H9 (cell line): Measurements from ENCODE around the gene CLMN. TPM values are rescaled to one million over a fixed set of nuclear protein-coding genes. Genes with fewer than 3 reads are reported as not detected.

ENCODE experiments used
- DNase-seq: peaks from one replicate; pipeline ENCODE4 v3.0.0-alpha.2; 2017
- H2AFZ ChIP-seq: one replicate; pipeline ENCODE4 v1.6.1; 2013; ENCODE audit warnings: mild to moderate bottlenecking, low read length, control low read depth, moderate library complexity
- H2AK5ac ChIP-seq: 2 replicates; pipeline ENCODE4 v1.6.1; 2013; ENCODE audit warnings: low read length, control low read depth, mixed read lengths; ENCODE audit not compliant: insufficient read length
- H2BK120ac ChIP-seq: one replicate; pipeline ENCODE4 v1.6.1; 2013; ENCODE audit warnings: low read depth, mild to moderate bottlenecking, low read length, control low read depth, inconsistent platforms; ENCODE audit not compliant: poor library complexity, severe bottlenecking
- H2BK12ac ChIP-seq: 2 replicates; pipeline ENCODE4 v1.6.1; 2013; ENCODE audit warnings: low read length, control low read depth, mixed read lengths, low read depth; ENCODE audit not compliant: insufficient read length
- H2BK15ac ChIP-seq: 2 replicates; pipeline ENCODE4 v1.6.1; 2013; ENCODE audit warnings: low read depth, low read length, control low read depth
- H2BK20ac ChIP-seq: one replicate; pipeline ENCODE4 v1.6.1; 2013; ENCODE audit warnings: low read depth, mild to moderate bottlenecking, low read length, control low read depth, inconsistent platforms; ENCODE audit not compliant: poor library complexity, severe bottlenecking
- H2BK5ac ChIP-seq: 2 replicates; pipeline ENCODE4 v1.6.1; 2013; ENCODE audit warnings: low read length, control low read depth, mixed read lengths; ENCODE audit not compliant: insufficient read length
- H3K14ac ChIP-seq: 2 replicates; pipeline ENCODE4 v1.6.1; 2013; ENCODE audit warnings: low read length, control low read depth; ENCODE audit not compliant: insufficient read depth
- H3K18ac ChIP-seq: 2 replicates; pipeline ENCODE4 v1.6.1; 2013; ENCODE audit warnings: low read depth, mild to moderate bottlenecking, mixed read lengths, low read length, control low read depth; ENCODE audit not compliant: insufficient read length
- H3K23ac ChIP-seq: 2 replicates; pipeline ENCODE4 v1.6.1; 2013; ENCODE audit warnings: low read length, control low read depth, mixed read lengths, low read depth; ENCODE audit not compliant: insufficient read length
- H3K23me2 ChIP-seq: 2 replicates; pipeline ENCODE4 v1.6.1; 2013; ENCODE audit warnings: low read depth, mild to moderate bottlenecking, mixed read lengths, low read length, control low read depth; ENCODE audit not compliant: insufficient read length, poor library complexity, severe bottlenecking
- H3K27ac ChIP-seq: 2 replicates; pipeline ENCODE4 v1.5.1; 2013; ENCODE audit warnings: low read length, control low read depth, mixed read lengths, low read depth; ENCODE audit not compliant: insufficient read length
- H3K27me3 ChIP-seq: 2 replicates; pipeline ENCODE4 v1.6.1; 2013; ENCODE audit warnings: low read length, control low read depth, inconsistent platforms; ENCODE audit not compliant: insufficient read depth
- H3K4ac ChIP-seq: 2 replicates; pipeline ENCODE4 v1.6.1; 2013; ENCODE audit warnings: low read depth, mild to moderate bottlenecking, control low read depth, inconsistent platforms, low read length, moderate library complexity
- H3K4me1 ChIP-seq: 2 replicates; pipeline ENCODE4 v1.6.1; 2013; ENCODE audit warnings: low read length, control low read depth, inconsistent platforms; ENCODE audit not compliant: insufficient read depth
- H3K4me2 ChIP-seq: 2 replicates; pipeline ENCODE4 v1.6.1; 2013; ENCODE audit warnings: low read length, control low read depth, mixed read lengths; ENCODE audit not compliant: insufficient read length, insufficient read depth
- H3K56ac ChIP-seq: 2 replicates; pipeline ENCODE4 v1.6.1; 2013; ENCODE audit warnings: low read depth, mild to moderate bottlenecking, mixed read lengths, low read length, control low read depth; ENCODE audit not compliant: insufficient read length
- H3K79me1 ChIP-seq: 2 replicates; pipeline ENCODE4 v1.6.1; 2013; ENCODE audit warnings: low read depth, mild to moderate bottlenecking, moderate library complexity, low read length, control low read depth, inconsistent platforms; ENCODE audit not compliant: insufficient read depth, poor library complexity, severe bottlenecking
- H3K79me2 ChIP-seq: 2 replicates; pipeline ENCODE4 v1.6.1; 2013; ENCODE audit warnings: low read length, control low read depth, inconsistent platforms; ENCODE audit not compliant: insufficient read depth
- H3K9ac ChIP-seq: 2 replicates; pipeline ENCODE4 v1.6.1; 2013; ENCODE audit warnings: low read length, control low read depth, mixed read lengths; ENCODE audit not compliant: insufficient read length; ENCODE audit errors: extremely low read depth
- H3K9me3 ChIP-seq: one replicate; pipeline ENCODE4 v1.6.1; 2013; ENCODE audit warnings: low read depth, low read length, inconsistent platforms; ENCODE audit not compliant: control insufficient read depth
- H3T11ph ChIP-seq: one replicate; pipeline ENCODE4 v1.6.1; 2013; ENCODE audit warnings: mild to moderate bottlenecking, low read length, control low read depth, inconsistent platforms
- H4K20me1 ChIP-seq: one replicate; pipeline ENCODE4 v1.6.1; 2013; ENCODE audit not compliant: control insufficient read depth, insufficient read length, insufficient read depth
- H4K5ac ChIP-seq: 2 replicates; pipeline ENCODE4 v1.6.1; 2013; ENCODE audit warnings: low read depth, mild to moderate bottlenecking, mixed read lengths, low read length, control low read depth; ENCODE audit not compliant: insufficient read length
- H4K8ac ChIP-seq: replicated peaks from 2 replicates; pipeline ENCODE4 v1.6.1; 2013; ENCODE audit warnings: low read length, control low read depth, mixed read lengths, low read depth; ENCODE audit not compliant: insufficient read length
- H4K91ac ChIP-seq: 2 replicates; pipeline ENCODE4 v1.6.1; 2013; ENCODE audit warnings: low read depth, mild to moderate bottlenecking, moderate library complexity, mixed read lengths, low read length, control low read depth; ENCODE audit not compliant: insufficient read length
- H3K27ac Mint-ChIP-seq, 3 experiments: 2 replicates in 2 of 3; 3 replicates in 1 of 3; pipeline ENCODE4 v1.8.0; 2020 to 2021; ENCODE audit warnings: mixed read lengths in 3 of 3, mild to moderate bottlenecking in 1 of 3, moderate library complexity in 1 of 3
- H3K27me3 Mint-ChIP-seq: 2 replicates; pipeline ENCODE4 v1.8.0; 2021; ENCODE audit warnings: low read depth, mild to moderate bottlenecking, moderate library complexity, mixed read lengths
- H3K36me3 Mint-ChIP-seq, 3 experiments: 2 replicates in 2 of 3; 3 replicates in 1 of 3; pipeline ENCODE4 v1.8.0; 2020 to 2021; ENCODE audit warnings: low read depth in 3 of 3, mixed read lengths in 3 of 3; ENCODE audit not compliant: insufficient read depth in 1 of 3
- H3K4me1 Mint-ChIP-seq, 2 experiments: 2 replicates each; pipeline ENCODE4 v1.8.0; 2020; ENCODE audit warnings: mixed read lengths in 2 of 2
- H3K4me3 Mint-ChIP-seq, 2 experiments: 2 replicates in 1 of 2; 3 replicates in 1 of 2; pipeline ENCODE4 v1.8.0; 2020 to 2021; ENCODE audit warnings: mild to moderate bottlenecking in 2 of 2, mixed read lengths in 2 of 2, moderate library complexity in 1 of 2
- H3K9me3 Mint-ChIP-seq, 2 experiments: 2 replicates in 1 of 2; 3 replicates in 1 of 2; pipeline ENCODE4 v1.8.0; 2020; ENCODE audit warnings: mild to moderate bottlenecking in 2 of 2, mixed read lengths in 2 of 2, moderate library complexity in 1 of 2
- CTCF ChIP-seq: fragments of 200-600 bp; sonication (generic); conservative IDR thresholded peaks from 3 replicates; pipeline ENCODE4 v1.8.0; 2021; ENCODE audit warnings: antibody characterized with exemption, mild to moderate bottlenecking
- WGBS: extraction: QIAGEN DNeasy Blood & Tissue Kit; methylation state at CpG from one replicate; pipeline ENCODE4 v1.1.7; 2013; ENCODE audit warnings: missing lambda C conversion rate, low lambda C conversion rate, mixed read lengths; ENCODE audit not compliant: insufficient read length; ENCODE audit errors: extremely low coverage; 5-methylcytosine and 5-hydroxymethylcytosine counted together
- total RNA-seq: library from RNA; stranded (reverse); gene quantifications from 2 replicates; pipeline ENCODE4 v1.2.1, GENCODE V29; 2021

CLMN gene
- total RNA-seq, 1 experiment from 2014 or later: 7.6 TPM

- no peak for TF ChIP-seq CTCF
- DNase-seq: no peak
- Histone ChIP-seq H4K91ac (no peak overlapping the region), H3K18ac (no peak overlapping the region), H2BK120ac (no peak overlapping the region), H2BK12ac (no peak overlapping the region), H3K4ac (no peak overlapping the region), H2AFZ (no peak overlapping the region), H2BK15ac (no peak overlapping the region), H3K9me3 (no peaks in the 10 kb centered on the region), H3K4me2 (no peak overlapping the region), H3K56ac (no peak overlapping the region), H3K4me1 (no peaks in the 10 kb centered on the region), H3K14ac (no peak overlapping the region), H3K79me1 (no peaks in the 10 kb centered on the region), H3K27ac (no peak overlapping the region), H4K20me1 (no peaks in the 10 kb centered on the region), H3K23me2 (peaks cover 3% of the 10 kb centered on the region), H3K27me3 (peaks cover 5% of the 10 kb centered on the region; the same call in 1 of the 2 replicates), H3T11ph (no peak overlapping the region), H2BK5ac (no peak overlapping the region), H3K23ac (no peak overlapping the region), H2BK20ac (no peak overlapping the region), H4K8ac (no peak overlapping the region), H4K5ac (no peak overlapping the region), H3K9ac (no peak overlapping the region), H3K79me2 (no peaks in the 10 kb centered on the region), H2AK5ac (no peak overlapping the region)
- peaks cover 19 to 23% of the 10 kb centered on the region in 2 experiments for H3K4me1 Mint-ChIP-seq
- no peaks in the 10 kb centered on the region for H3K9me3 Mint-ChIP-seq
- no peaks in the 10 kb centered on the region for H3K36me3 Mint-ChIP-seq
- no peak overlapping the region for H3K27ac Mint-ChIP-seq
- peak overlapping the region in 1 of 2 experiments; percentile 61; a peak in 1 of 5 replicates for H3K4me3 Mint-ChIP-seq
- no CpG with 5 or more reads among the region's 8 CpGs for WGBS
- H3K27me3 Mint-ChIP-seq: peaks cover 68% of the 10 kb centered on the region
Observed at GRCh38 chr14:95320955-95321600, 1.4 kb upstream of the CLMN start.
